ENCODE measurements around the gene LONRF2.
A peak's percentile ranks its signal among the peaks of the same experiment; 100 is the strongest.
"Not testable (repeated sequence)": the region's sequence is repeated elsewhere in the genome, so short reads cannot be mapped to it uniquely, and the experiment has no call there.

Gene LONRF2

GRCh38 chr2:100344433-100344832 is 22.1 kb upstream of the LONRF2 start:
- Histone ChIP-seq H3K36me3 (0 out of 22 replicates have a peak, but pooled peaks cover 0 to 3% (median 0%) of the 10 kb centered on the region in 11 experiments), H4K20me1 (no peaks in the 10 kb centered on the region), H3K9me3 (replicated peaks in 1 of 11) (peaks cover 40 to 51% (median 45%) of the 10 kb centered on the region in 11 experiments), H3K27me3 (no peaks in the 10 kb centered on the region), H3K4me1 (no peaks in the 10 kb centered on the region), H3K4me3 (no peak overlapping the region), H3K9ac (no peak overlapping the region), H3K4me2 (no peak overlapping the region), H3K27ac (no peak overlapping the region)
- TF ChIP-seq Cebpa-rat (IDR thresholded peaks at IDR 0.05) = no peak

GRCh38 chr2:100342466-100342865 is 20.2 kb upstream of the LONRF2 start:
- H3K9me3 ChIP-seq (replicated peaks in 1 of 11) = peaks cover 34 to 43% (median 38%) of the 10 kb centered on the region in 11 experiments
- H3K36me3 ChIP-seq, H3K27ac ChIP-seq, H3K27me3 ChIP-seq, H3K4me1 ChIP-seq, H4K20me1 ChIP-seq, H3K9ac ChIP-seq, H3K4me3 ChIP-seq, H3K4me2 ChIP-seq: not testable (repeated sequence)

GRCh38 chr2:100339823-100340222 is 17.5 kb upstream of the LONRF2 start:
- Histone ChIP-seq H3K4me1 (no peaks in the 10 kb centered on the region), H3K9ac (no peak overlapping the region), H3K9me3 (replicated peaks in 1 of 11) (peaks cover 26 to 30% (median 28%) of the 10 kb centered on the region in 11 experiments), H3K27me3 (no peaks in the 10 kb centered on the region), H4K20me1 (no peaks in the 10 kb centered on the region), H3K4me3 (no peak overlapping the region), H3K27ac (no peak overlapping the region), H3K4me2 (no peak overlapping the region), H3K36me3 (0 out of 22 replicates have a peak, but pooled peaks cover 0 to 3% (median 0%) of the 10 kb centered on the region in 11 experiments)
- no peak for TF ChIP-seq Cebpa-rat (IDR thresholded peaks at IDR 0.05)

GRCh38 chr2:100334929-100335328 is 12.6 kb upstream of the LONRF2 start:
- H3K4me3 ChIP-seq = no peak overlapping the region
- H3K9me3 ChIP-seq (replicated peaks in 1 of 11) = peaks cover 4 to 16% (median 11%) of the 10 kb centered on the region in 11 experiments; a peak in 15 of 22 replicates
- TF ChIP-seq Cebpa-rat (IDR thresholded peaks at IDR 0.05) = no peak
- no peak overlapping the region for H3K27ac ChIP-seq
- no peaks in the 10 kb centered on the region for H3K36me3 ChIP-seq
- no peak overlapping the region for H3K4me2 ChIP-seq
- no peaks in the 10 kb centered on the region for H3K27me3 ChIP-seq
- no peaks in the 10 kb centered on the region for H4K20me1 ChIP-seq
- H3K9ac ChIP-seq = no peak overlapping the region
- H3K4me1 ChIP-seq = no peaks in the 10 kb centered on the region

GRCh38 chr2:100327742-100328141 is 5.4 kb upstream of the LONRF2 start:
- Histone ChIP-seq H4K20me1 (no peaks in the 10 kb centered on the region), H3K9ac (no peak overlapping the region), H3K27ac (no peak overlapping the region), H3K4me2 (no peak overlapping the region), H3K4me3 (no peak overlapping the region), H3K36me3 (no peaks in the 10 kb centered on the region), H3K9me3 (replicated peaks in 1 of 11) (peaks cover 0 to 5% (median under 1%) of the 10 kb centered on the region in 11 experiments; a peak in 10 of 22 replicates), H3K4me1 (no peaks in the 10 kb centered on the region), H3K27me3 (peaks cover 10 to 26% (median 20%) of the 10 kb centered on the region in 11 experiments)
- TF ChIP-seq Cebpa-rat (IDR thresholded peaks at IDR 0.05) = no peak

- Histone ChIP-seq H3K36me3 (no peaks in the 10 kb centered on the region), H3K9ac (no peak overlapping the region), H3K4me2 (0 out of 22 replicates have a peak overlapping the region, but pooled peaks of 1 of the 11 experiments have one; percentile 26), H4K20me1 (no peaks in the 10 kb centered on the region), H3K27ac (no peak overlapping the region), H3K4me1 (no peaks in the 10 kb centered on the region), H3K9me3 (replicated peaks in 1 of 11) (peaks cover 40 to 47% (median 43%) of the 10 kb centered on the region in 11 experiments), H3K27me3 (peaks cover 41 to 61% (median 55%) of the 10 kb centered on the region in 11 experiments), H3K4me3 (peak overlapping the region in 4 of 10 experiments; percentile 8 to 38 (median 26); a peak in 2 of 20 replicates)
- TF ChIP-seq Cebpa-rat (IDR thresholded peaks at IDR 0.05) = no peak
Observed at GRCh38 chr2:100321179-100321865, 979 bp downstream of the LONRF2 start.

- H3K9ac ChIP-seq = no peak overlapping the region
- TF ChIP-seq Cebpa-rat (IDR thresholded peaks at IDR 0.05) = no peak
- H3K4me1 ChIP-seq = no peaks in the 10 kb centered on the region
- H3K27me3 ChIP-seq = peaks cover 41 to 61% (median 55%) of the 10 kb centered on the region in 11 experiments
- H3K27ac ChIP-seq = no peak overlapping the region
- H3K4me3 ChIP-seq = no peak overlapping the region
- H3K36me3 ChIP-seq = no peaks in the 10 kb centered on the region
- H3K4me2 ChIP-seq = no peak overlapping the region
- no peaks in the 10 kb centered on the region for H4K20me1 ChIP-seq
- H3K9me3 ChIP-seq (replicated peaks in 1 of 11) = peaks cover 40 to 47% (median 43%) of the 10 kb centered on the region in 11 experiments
Observed at GRCh38 chr2:100320547-100321178, 1.6 kb downstream of the LONRF2 start.

GRCh38 chr2:100317634-100318033 is 4.7 kb downstream of the LONRF2 start:
- Histone ChIP-seq H3K4me1 (no peaks in the 10 kb centered on the region), H4K20me1 (no peaks in the 10 kb centered on the region), H3K36me3 (no peaks in the 10 kb centered on the region), H3K4me3 (no peak overlapping the region), H3K9me3 (replicated peaks in 1 of 11) (peaks cover 39 to 46% (median 42%) of the 10 kb centered on the region in 11 experiments), H3K27ac (no peak overlapping the region), H3K27me3 (peaks cover 27 to 36% (median 34%) of the 10 kb centered on the region in 11 experiments), H3K9ac (no peak overlapping the region), H3K4me2 (no peak overlapping the region)
- no peak for TF ChIP-seq Cebpa-rat (IDR thresholded peaks at IDR 0.05)

- H3K9me3 ChIP-seq (replicated peaks in 1 of 11) = no peaks in the 10 kb centered on the region
- H3K36me3 ChIP-seq = no peaks in the 10 kb centered on the region
- H3K4me2 ChIP-seq = no peak overlapping the region
- no peak for TF ChIP-seq Cebpa-rat (IDR thresholded peaks at IDR 0.05)
- no peaks in the 10 kb centered on the region for H3K4me1 ChIP-seq
- no peaks in the 10 kb centered on the region for H3K27me3 ChIP-seq
- H4K20me1 ChIP-seq = no peaks in the 10 kb centered on the region
- no peak overlapping the region for H3K9ac ChIP-seq
- no peak overlapping the region for H3K27ac ChIP-seq
- H3K4me3 ChIP-seq = no peak overlapping the region
Observed at GRCh38 chr2:100309973-100310719, 12.2 kb downstream of the LONRF2 start.

All from BLaER1 treated with 17β-estradiol and CSF1 and Interleukin-3, amounts not matched to agents 10 nM and 100 nM (cell line).